Activated effector memory CD4-positive, alpha-beta T cell treated with Interleukin-2 at 50 U/mL for 16 hours (primary cell): ENCODE measurements around the gene CDC14B.
"Not testable (repeated sequence)": the region's sequence is repeated elsewhere in the genome, so short reads cannot be mapped to it uniquely, and the experiment has no call there.

Source experiments
- DNase-seq: peaks from one replicate; pipeline ENCODE4 v3.0.0-alpha.2; 2020

Gene CDC14B

DNA sequence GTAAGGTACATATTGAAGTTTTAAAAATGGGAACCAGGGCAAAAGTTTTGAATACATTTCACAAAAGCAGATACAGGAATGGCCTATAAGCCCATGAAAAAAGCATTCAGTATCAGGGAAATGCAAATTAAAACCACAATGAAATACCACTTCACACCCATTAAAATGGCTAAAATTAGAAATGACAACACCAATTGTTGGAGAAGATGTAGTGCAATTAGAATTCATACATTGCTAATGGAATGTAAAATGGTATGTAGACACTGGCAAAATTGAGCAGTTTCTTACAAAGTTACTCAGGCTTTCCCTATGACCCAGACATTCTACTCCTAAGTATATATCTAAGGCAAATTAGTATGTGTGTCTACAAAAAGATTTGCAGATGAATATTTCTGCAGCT lies 34.2 kb downstream of the CDC14B start:
- DNase-seq, result no peak

DNA sequence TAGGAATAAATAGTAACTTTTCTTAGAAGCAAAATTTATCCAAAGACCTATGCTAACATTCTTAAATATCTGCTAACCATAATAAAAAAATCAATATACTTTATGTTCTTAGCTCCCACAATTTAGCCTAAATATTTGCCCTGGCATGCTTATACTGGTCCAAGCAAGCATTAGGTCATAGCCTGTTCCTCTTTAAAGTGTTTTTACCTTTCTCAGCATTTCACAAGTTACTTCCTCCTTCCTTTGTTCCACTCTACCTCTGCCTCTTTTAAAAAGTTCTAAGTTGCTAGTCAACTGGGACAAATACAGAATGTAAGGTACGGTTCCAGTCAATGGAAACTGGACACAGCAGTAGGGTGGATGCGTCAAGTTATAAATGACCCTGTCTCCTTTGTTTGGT lies 37.4 kb downstream of the CDC14B start:
- not testable (repeated sequence) for DNase-seq

GRCh38 chr9:96581786-96582185 lies 37.9 kb downstream of the CDC14B start:
- DNase-seq, result no peak

DNA sequence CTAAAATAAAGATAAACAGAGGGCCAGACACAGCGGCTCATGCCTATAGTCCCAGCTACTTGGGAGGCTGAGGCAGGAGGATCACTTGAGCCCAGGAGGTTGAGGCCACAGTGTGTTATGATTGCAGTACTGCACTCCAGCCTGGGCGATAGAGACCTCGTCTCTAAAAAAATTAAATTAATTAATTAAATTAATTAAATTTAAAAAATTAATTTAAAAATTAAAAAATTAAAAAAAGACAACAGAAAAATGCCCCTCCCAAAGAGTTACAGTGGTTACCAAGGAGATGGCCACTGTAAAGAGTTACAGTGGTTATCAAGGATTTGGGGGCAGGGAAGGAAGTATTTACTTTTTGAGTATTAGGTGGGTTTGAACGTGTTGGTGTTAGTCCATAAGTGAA lies 38.3 kb downstream of the CDC14B start:
- DNase-seq, result no peak

DNA sequence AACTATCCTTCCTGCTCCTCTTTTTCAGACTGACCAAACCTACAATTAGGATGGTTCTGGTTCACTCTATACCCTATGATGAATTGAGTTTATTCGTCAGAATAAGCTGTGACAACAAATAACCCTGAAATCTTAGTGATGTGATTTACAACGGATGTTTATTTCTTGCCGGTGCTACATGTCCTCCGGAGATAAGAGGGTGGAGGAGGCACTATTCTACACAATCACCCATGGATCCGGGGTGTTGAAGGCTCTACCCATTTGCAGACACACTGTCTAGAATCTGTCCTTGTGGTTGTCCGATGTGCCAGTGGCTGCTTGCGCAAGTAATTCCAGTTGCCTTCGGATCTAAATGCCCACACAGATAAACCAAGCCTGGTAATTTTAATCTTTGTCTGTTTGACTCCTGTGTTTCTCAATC lies 44.7 kb downstream of the CDC14B start:
- no peak for DNase-seq

DNA sequence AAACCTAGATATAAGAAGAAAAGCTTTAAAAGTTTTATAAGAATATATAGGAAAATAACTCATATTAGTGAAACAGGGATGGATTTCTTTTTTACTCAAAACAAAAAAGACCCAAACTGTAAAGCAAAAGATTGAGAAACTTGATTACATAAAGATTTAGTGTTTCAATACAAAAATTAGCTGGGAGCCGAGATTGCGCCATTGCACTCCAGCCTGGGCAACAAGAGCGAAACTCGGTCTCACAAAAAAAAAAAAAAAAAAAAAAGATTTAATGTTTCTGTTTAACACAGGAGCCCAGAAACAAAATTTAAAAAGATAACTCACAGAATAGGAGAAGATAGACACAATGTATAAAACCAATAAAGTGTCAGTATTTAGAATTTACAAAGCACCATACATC lies 45.2 kb downstream of the CDC14B start:
- DNase-seq, result no peak

DNA sequence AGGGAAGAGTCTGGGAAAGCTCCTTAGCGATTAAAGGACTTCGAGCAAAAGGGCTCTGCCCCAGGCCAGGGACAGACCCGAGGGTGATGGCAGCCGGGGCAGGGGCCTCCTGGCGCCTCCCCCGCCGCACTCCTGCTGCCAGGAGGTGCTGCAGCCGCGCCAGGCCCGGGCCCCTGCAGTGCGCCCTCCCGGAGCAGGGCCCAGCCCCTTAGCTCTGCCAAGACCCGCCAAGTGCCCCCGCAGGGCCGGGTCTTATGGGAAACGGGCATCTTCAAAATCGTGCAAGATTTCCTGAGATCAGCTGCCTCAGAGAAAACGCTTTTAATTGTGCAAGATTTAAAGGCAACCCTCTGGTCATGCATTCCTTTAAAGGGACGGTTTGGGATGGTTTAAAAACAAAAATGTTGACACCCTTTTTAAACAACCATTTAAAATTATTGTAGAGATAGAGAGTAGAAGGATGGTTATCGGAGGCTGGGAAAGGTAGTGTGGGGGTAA lies 52.4 kb downstream of the CDC14B start:
- DNase-seq, result no peak

DNA sequence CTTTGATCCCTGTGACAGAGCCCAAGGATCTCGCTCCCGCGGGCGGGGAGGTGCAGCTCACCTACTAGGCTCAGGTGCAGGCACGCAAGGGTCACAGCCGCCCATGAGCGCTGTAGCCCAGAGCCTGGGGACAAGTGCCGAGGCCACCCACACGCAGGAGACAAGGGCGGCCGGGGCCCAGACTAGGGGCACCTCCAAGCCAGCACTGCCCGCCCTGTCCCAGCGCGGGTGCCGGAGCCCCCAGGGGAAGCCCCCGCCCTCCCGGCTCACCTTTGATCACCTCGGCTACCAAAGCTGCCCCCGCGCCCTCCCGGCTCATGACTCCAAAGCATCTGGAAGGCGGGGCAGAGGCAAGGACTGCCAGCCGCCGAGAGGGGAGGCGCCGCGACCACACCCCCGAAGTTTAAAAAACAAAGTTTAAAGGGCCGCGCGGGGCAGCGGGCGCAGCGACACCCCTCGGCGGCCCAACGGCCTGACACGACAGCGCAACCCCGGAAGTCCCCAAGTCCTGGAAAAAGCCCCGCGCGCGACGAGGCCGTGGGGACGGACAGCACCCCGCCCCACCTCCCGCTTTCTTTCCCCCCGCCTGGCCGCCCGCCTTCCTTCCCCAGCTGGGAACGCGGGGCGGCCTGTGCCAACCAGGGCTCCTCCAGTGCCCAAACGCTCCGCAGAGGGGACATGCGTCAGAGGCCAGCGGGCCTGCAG lies 53.0 kb downstream of the CDC14B start:
- peak; percentile 79 for DNase-seq

GRCh38 chr9:96565671-96566497 lies 53.8 kb downstream of the CDC14B start:
- DNase-seq, result no peak

DNA sequence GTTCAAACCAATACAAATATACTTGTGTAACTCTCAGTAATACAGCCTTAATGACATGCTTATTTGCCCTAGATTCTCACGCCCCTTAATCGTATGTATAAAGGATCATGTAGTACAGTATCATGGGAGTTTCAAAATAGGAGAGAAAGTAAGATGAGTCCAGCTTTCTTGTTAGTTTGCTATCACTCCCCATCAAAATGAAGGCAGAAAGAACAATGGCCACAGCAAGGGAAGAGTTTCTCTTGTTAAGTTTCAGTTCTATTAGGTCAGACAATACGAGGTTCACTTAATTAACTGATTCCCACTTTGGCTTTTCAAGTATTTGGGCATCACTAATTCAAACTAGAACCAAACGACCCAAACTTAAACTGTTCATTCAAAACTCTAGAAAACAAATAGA lies 55.4 kb downstream of the CDC14B start:
- DNase-seq, result no peak

- no peak for DNase-seq
Observed at GRCh38 chr9:96559339-96559943, 60.2 kb downstream of the CDC14B start.

GRCh38 chr9:96557921-96558320 lies 61.7 kb downstream of the CDC14B start:
- DNase-seq, result no peak

DNA sequence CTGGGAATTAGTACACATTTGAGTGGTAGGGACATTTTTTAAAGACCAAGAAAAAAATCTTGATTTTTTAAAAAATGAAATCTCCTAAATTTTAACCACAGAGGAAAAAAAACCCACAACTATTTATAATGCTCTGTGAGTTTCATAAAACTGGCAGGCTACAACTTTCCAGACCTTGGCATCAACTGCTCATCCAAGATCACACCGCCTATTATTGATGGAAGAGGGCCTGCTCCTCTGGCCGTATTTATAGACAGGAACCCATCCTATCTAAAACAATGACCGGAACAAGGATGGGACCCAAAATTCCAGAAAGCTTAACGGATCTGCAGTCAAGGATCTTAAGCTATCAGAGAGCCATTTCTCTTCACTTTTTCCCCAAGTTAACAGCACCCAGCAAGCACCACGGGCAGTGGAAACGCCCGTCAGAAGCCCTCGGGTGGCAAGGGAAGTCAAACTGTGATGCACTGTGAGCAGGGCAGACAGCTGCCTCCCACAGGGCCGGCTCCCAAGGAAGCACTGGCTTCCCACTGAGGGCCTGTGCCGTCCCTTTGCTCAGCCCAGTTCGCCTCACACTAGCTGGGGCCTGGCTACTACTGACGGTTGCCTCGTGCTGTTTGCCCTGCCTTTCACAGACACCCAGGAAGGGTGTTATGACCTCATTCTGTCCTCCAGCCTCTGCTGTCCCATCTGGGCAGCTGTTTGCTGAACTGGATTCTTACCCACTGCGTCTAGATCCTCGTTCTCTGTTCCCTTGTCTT lies 62.8 kb downstream of the CDC14B start:
- DNase-seq, result no peak

GRCh38 chr9:96555567-96556386 lies 63.9 kb downstream of the CDC14B start:
- no peak for DNase-seq

- DNase-seq, result no peak
Observed at GRCh38 chr9:96554801-96555566, 64.7 kb downstream of the CDC14B start.

DNA sequence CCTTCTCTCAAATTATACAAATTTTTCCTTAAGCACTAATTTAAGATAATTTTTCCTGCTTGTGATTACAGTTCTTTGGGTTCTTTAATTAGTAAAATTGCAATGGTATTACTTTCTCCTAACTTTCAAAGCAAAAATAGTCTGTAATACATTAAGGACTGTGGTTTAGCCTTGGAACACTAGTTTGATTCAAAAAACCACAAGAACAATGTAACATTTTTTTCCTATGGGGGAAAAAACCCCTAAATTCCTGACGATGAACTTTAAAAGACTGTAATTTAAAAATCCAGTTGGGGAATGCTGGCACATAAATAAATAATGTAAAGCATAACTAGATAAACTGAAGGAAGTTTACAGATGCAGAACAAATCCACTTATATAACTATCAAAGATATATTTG lies 65.3 kb downstream of the CDC14B start:
- no peak for DNase-seq

DNA sequence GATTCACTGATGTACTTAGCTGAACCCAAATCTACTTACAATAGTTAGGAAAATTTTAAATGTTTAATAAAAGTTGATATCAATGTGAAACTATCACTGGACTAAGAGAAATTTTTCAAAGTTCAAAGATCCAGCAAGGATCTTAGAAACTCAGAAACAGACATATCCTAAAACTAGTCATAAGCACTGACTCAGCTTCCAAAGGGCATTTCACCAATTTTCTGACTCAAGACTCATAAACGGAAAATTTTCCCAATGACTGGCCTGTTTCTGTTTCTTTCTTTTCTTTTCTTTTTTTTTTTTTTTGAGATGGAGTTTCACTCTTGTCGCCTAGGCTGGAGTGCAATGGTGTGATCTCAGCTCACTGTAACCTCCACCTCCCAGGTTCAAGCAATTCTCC lies 66.6 kb downstream of the CDC14B start:
- no peak for DNase-seq

DNA sequence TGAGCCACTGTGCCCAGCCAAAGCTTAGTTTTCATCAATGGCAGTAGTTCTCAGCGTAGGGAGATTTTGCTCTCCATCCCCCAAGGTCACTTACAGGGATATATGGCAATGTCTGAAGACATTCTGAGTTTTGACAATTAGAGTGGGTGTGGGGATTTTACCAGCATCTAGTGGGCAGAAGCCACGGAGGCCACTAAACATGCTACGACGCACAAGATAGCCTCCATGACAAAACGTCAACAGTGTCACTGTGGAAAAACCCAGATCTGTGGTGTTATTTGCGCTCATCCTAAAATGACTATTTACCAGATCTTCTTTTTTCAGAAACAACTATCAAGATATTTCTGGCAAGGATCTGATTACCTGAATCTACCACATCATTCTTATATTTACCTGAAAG lies 68.2 kb downstream of the CDC14B start:
- DNase-seq, result no peak

DNA sequence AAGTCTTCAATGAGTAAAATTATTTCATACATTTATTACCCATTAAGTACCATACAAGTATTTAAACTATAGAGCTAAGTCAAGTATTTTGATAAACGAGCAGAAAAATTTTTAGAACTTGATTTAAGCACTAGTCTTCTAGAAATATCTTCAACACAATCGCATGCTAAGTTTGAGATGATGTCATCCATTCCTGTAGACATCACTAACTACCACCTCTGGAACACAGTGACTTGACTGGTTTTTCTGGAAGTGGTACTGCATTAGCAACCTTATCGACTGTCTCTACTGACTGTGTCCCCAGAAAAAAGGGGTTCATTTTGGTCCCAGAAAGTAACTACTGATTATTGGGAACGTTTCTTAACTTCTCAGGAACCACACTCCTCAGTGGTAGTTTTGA lies 69.0 kb downstream of the CDC14B start:
- DNase-seq, result no peak

- DNase-seq, result not testable (repeated sequence)
Observed at GRCh38 chr9:96543131-96543530, 76.5 kb downstream of the CDC14B start.

DNA sequence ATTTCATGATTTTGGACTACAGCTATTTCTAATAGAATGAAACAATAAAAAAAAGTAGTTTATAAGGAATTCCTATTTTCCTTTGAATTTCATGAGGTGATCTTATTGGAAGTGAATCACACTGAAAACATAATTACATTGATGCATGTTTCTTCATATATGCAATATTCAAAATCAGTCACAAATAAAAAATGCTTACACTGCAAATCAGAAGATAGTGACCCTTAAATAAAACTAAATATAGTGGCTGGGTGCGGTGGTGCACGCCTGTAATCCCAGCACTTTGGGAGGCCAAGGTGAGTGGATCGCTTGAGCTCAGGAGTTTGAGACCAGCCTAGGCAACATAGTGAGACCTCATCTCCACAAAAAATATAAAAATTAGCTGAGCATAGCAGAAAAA lies 79.5 kb downstream of the CDC14B start:
- DNase-seq, result no peak
